ENCODE data around the gene ABCD1.
"Not testable (repeated sequence)": the region's sequence is repeated elsewhere in the genome, so short reads cannot be mapped to it uniquely, and the experiment has no call there.

ABCD1 gene

DNA sequence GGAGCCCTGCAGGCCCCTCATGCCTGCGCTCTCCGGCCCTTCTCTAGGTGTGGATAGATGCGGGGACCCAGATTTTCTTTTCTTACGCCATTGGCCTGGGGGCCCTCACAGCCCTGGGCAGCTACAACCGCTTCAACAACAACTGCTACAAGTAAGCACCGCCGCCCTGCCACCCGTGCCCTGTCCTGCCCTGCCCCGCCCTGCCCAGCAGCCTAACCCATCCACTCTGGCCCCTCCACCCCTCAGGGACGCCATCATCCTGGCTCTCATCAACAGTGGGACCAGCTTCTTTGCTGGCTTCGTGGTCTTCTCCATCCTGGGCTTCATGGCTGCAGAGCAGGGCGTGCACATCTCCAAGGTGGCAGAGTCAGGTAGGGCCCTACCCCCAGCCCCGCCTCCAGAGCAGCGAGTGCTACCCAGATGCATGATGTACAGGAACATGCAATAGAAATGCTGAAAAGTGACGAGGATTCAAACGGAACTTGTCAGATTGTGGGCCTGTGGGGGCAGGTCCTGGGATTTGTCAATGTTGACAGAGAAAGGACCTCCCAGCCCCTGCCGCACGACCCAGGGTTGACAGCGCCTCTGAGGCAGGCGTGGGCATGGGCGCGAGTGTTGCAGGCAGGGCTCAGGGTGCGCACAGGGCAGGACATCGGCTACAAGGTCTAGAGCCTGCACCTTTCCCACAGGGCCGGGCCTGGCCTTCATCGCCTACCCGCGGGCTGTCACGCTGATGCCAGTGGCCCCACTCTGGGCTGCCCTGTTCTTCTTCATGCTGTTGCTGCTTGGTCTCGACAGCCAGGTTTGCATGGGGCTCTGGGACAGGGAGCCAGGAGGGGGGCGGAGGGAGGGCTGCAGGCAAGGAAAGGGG, 31.2 kb upstream of the ABCD1 start:
- in situ Hi-C loops (cut with MboI; ENCODE audit: low sequenced_read_pairs): no loop called here

DNA sequence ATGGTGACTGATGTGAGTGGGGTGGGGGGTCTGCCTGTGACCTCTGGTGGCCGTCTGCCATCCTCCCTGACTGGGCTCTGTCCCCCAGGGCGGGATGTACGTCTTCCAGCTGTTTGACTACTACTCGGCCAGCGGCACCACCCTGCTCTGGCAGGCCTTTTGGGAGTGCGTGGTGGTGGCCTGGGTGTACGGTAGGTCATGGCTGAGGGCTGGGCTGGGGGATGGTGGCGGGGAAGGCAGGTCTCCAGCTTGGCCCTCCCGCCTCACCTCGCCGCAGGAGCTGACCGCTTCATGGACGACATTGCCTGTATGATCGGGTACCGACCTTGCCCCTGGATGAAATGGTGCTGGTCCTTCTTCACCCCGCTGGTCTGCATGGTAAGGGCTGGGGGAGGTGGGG, 30.4 kb upstream of the ABCD1 start:
- in situ Hi-C loops (cut with MboI; ENCODE audit: low sequenced_read_pairs): not testable (repeated sequence)

DNA sequence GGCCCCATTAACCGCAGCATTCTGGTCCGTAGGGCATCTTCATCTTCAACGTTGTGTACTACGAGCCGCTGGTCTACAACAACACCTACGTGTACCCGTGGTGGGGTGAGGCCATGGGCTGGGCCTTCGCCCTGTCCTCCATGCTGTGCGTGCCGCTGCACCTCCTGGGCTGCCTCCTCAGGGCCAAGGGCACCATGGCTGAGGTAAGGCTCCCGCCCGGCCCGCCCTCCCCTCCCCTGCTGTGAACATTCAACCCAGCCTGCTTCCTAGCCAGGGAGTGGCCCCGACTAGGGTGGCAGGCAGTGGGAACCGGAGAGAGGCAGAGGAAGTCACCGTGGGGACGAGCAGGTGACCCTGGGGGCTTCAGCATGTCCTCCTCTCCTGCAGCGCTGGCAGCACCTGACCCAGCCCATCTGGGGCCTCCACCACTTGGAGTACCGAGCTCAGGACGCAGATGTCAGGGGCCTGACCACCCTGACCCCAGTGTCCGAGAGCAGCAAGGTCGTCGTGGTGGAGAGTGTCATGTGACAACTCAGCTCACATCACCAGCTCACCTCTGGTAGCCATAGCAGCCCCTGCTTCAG, 29.9 kb upstream of the ABCD1 start:
- in situ Hi-C loops (cut with MboI; ENCODE audit: low sequenced_read_pairs): no loop called here

DNA sequence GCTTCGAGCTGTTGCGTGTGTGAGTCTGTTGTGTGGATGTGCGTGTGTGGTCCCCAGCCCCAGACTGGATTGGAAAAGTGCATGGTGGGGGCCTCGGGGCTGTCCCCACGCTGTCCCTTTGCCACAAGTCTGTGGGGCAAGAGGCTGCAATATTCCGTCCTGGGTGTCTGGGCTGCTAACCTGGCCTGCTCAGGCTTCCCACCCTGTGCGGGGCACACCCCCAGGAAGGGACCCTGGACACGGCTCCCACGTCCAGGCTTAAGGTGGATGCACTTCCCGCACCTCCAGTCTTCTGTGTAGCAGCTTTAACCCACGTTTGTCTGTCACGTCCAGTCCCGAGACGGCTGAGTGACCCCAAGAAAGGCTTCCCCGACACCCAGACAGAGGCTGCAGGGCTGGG, 28.6 kb upstream of the ABCD1 start:
- in situ Hi-C loops (cut with MboI; ENCODE audit: low sequenced_read_pairs): no loop called here

DNA sequence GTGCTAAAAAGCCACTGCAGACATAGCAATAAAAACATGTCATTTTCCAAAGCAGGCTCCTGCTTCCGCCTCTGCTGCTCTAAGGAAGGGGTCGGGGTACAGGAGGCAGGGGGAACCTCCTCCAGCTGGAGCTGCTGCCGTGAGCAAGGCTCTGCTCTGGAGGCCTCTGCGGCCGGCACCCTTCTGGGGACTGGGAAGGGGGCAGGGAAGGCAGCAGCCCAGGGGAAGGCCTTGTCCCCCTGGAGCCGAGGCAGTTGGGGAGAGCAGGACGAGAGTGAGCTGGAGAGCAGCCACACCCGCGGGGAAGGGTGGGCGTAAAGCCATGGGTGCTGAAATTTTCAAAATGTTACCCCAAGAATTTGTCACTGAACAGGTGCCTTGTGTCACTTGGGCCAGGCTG, 28.1 kb upstream of the ABCD1 start:
- in situ Hi-C loops (cut with MboI; ENCODE audit: low sequenced_read_pairs): not testable (repeated sequence)

DNA sequence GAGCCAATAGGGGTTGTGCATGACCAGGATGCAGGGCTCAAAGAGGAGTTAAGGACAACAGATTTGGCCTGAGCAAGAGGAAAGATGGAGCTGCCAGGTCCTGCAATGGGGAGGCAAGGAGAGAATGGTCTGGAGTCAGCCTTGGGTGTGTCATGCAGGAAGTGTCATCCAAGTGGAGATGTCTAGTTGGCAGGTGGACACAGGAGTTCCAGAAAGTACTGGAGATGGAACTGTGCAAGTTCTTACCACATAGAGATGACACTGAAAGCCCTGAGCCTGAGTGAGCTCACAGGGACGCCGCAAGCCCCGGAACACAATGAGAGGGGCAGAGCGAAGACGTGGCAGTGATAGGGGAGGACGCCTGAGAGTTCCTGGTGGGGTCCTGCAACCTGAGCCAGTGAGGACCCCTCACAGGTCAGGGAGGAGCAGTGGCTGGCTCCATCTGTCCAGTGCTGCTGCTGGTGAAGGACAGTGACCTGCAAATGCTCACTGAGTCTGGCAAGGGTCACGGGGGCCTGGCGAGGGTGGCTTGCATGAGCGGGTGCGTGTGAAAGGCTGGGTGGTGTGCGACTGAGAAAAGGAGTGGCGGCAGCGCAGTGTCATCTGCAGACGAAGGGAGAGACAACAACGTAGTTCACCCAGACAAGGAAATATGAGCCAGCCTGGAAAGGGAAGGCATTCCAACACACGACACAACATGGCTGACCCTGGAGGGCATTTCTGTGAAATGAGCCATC, 27.5 kb upstream of the ABCD1 start:
- in situ Hi-C loops (cut with MboI; ENCODE audit: low sequenced_read_pairs): not testable (repeated sequence)

DNA sequence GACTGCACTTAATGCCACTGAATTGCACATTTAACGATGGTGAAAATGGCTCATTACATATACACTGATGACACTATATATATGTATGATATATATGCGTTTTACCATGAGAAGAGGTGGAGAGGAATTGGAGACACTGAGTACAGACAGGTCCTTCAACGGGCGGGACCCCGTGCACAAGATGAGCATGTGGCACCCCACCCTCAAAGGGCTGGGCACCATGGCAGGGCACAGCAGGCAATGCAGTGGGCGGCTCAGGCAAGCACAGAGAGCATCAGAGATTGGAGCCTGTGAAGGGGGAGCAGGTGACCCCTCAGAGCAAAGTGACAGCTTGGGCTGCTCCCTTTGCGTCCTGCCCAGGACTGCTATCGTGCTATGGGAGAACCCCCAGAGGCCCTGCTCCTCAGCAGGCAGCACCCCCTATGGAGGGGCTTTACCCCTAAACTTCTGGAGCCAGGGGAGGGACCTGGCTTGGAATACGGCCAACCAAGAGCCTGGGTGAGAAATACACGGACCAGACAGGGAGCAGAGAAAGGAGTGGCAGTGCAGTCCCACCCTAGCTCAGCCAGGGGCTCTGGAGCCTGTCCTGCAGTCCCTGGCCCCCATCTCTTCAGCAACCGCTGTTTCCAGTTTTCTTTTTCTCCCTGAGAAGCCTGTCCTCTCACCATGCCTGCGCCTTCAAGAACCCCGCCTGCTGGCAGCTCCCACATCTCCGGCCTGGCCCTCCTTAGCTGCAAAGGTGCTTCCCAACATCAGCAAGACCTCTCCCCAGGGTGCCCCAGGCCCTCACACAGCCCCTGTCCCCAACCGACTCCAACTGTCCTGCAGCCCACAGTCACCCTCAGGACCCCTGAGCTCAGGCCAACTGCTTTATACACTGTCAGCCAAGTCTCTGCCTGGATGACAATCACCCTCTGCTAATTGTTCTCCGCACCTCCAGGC, 26.5 kb upstream of the ABCD1 start:
- in situ Hi-C loops (cut with MboI; ENCODE audit: low sequenced_read_pairs): no loop called here

DNA sequence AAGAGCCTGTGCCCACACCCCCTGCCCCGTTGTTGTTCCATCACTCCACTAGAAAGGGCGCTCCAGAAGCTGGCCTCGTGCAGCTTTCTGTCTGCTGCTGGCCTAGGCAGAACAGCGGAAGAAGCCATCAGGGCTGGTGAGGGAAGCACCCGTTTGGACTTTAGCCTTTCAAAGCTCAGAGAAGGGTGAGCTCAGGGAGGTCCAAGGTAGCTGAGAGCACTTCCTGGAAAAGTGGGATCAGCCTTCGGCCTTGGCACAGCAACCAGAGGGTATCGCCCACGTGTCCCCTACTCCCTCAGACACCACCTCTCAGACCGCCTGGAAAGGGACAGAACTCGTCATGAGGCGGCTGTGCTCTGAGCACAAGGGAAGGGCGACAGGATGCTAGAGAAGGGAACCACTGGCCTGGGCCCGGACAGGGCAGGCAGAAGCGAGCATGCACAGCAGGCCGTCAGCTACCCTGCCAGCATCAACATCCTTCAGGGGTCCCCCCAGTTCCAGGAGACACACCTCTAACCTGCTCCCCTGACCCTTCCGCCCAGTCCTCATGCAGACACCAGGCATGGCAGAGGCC, 25.4 kb upstream of the ABCD1 start:
- in situ Hi-C loops (cut with MboI; ENCODE audit: low sequenced_read_pairs): not testable (repeated sequence)

DNA sequence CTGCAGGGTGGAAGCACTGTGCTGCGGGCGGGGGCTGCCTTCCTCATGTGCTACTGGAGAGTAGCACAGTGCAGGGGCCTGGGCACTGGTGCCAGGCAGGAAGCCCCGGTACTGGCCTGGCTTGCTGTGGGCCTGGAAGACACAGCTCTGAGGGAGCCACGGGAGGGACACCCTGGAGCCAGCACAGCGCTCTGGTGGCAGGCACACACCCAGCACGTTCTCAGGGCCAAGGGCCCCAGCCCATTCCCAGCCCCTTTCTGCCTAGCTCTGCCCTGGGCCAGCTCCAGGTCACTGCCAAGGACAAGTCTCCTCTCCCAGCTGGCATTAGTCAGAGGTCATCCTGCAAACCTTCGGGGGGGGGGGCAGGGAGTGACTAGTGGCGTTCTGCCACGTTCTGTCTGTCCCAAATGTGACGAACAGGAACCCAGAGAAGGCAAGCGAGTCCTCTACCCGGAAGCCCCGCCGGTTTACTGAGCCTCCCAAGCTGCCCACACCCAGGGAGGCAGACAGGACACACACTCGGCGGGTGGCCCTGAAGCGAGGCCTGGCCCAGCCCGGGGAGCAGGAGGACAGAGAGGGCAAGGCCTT, 24.8 kb upstream of the ABCD1 start:
- in situ Hi-C loops (cut with MboI; ENCODE audit: low sequenced_read_pairs): not testable (repeated sequence)

DNA sequence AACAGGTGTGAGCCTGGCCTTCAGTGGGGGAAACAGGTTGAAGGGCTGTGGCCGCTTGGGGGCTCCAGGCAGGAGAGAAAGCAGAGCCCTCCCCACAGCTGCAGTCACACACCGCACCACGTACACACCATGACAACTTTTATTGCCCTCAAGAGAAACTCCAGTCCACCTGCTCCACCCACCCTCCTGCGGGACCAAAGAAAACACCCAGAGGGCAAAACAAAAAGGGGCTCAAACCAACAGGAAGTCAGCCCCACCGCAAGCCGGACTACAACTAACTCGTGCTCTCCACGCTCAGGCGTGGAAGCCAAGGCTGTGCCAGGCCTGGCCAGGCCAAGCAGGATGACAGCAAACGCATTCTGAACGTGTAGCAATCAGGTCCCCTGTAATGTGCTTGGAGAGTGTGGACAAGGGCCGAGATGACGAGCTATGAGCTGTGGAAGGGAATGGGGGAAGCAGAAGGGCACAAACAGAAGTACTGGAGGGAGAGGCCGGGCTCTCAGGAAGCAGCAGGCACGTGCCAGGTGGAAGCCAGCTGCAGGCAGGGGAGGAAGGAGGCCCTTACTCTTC, 24.2 kb upstream of the ABCD1 start:
- in situ Hi-C loops (cut with MboI; ENCODE audit: low sequenced_read_pairs): no loop called here

DNA sequence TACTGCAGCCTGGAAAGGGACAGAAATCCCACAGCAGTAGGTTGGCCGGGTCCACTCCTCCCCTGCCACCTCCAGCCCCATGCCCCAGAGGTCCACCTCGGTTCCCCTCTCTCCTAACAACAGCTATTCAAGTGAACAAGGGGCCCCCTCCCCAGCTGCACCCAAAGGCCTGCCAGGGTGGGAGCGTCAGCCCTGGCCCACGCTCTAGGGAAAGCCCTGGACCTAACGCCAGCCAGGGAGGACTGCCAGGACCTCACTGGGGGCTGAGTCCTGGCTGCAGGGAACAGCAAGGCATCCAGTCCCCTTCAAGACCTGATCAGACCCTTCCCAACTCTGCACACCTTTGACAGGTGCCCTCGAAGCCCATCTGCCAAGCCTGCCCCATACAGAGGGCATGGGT, 23.7 kb upstream of the ABCD1 start:
- in situ Hi-C loops (cut with MboI; ENCODE audit: low sequenced_read_pairs): no loop called here

DNA sequence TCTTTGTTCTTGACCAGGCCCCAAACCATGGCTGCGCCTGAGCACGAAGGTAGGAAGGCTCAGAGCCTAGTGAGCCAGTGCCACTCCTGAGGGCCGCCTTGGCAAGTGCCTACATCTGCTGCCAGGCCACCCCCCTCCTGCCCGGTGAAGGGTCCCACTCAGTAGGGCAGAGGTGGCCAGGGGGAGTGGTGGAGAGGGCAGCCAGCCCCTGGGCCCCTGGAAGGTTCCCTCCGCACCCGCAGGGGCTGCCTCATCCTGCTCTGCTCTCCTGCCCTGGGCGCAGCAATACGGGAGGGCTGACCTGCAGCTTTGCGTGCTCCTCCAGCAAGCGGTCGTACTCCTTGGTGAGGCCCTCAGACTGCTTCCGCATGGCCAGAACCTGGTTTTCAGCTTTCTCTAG, 22.9 kb upstream of the ABCD1 start:
- in situ Hi-C loops (cut with MboI; ENCODE audit: low sequenced_read_pairs): no loop called here

DNA sequence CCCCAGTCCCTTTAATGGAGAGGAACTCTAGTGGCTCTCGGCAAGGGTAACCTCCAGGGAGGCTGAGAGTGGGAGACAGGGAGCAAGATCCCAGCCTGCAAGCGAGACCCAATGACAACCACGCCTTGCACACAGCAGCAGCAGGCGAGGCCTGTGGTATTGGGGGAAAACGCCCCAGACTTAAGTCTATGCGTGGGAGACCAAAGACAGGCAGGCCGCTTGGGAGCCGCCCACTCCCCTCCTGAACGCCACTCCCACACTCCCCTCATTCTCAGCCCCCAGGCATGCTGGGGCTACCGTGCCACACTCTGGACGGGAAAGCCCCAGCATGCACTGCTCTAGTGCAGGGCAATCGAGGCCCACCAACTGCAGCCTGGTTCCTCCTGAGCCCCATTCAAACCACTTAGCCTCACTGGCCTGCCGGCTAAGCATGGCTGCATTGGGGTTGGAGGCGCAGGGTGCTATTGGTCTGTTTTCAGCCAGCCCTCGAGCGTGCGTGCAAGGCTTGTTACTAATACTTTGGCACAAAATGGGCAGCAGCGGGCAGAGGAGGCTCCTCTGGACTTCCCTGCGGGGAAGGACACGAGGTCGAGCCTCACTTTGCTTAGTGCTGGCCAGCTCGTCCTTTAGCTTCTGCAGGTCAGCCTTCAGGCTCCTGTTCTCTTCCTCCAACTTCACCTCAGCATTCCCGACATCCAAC, 22.2 kb upstream of the ABCD1 start:
- in situ Hi-C loops (cut with MboI; ENCODE audit: low sequenced_read_pairs): no loop called here

DNA sequence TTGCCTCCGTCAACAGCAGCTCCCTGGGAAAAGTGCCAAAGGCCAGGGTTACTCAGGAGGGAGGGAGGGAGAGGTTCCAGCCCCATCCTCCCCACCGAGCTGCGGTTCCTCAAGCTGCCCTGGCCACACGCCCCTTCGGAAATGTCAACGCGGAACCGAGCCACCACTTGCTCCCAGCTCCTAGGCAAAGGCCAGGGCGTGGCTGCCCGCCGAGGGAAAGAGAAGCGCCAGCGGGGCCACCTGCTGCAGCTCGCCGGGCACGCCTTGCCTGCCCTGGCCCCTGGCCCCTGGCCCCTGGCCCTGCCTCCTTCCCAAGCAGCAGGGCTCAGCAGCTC, 21.7 kb upstream of the ABCD1 start:
- in situ Hi-C loops (cut with MboI; ENCODE audit: low sequenced_read_pairs): no loop called here

DNA sequence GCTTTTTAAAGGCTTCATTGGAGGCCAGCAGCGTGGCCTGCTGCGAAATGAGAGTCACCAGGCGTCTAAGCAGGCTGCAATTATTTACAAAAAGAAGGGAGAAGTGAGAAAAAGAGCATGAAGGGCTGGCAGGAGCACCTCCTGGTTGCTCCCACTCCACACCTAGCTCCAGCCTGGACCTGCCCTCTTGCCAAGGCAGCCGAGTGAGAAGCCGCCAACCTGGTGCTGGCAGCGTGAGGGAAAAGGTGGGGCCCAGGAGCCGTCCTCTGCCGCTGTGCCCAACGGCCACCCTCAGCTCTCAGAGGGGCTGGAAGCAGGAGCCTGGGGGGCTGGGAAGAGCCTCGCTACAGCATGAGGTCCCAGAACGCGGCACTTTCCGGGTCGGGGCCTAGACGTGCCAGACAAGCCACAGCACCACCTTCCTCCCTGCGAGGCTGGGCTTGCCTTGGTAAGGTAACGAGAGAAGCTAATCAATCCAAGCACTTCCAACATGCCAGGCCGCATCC, 20.6 kb upstream of the ABCD1 start:
- in situ Hi-C loops (cut with MboI; ENCODE audit: low sequenced_read_pairs): no loop called here

DNA sequence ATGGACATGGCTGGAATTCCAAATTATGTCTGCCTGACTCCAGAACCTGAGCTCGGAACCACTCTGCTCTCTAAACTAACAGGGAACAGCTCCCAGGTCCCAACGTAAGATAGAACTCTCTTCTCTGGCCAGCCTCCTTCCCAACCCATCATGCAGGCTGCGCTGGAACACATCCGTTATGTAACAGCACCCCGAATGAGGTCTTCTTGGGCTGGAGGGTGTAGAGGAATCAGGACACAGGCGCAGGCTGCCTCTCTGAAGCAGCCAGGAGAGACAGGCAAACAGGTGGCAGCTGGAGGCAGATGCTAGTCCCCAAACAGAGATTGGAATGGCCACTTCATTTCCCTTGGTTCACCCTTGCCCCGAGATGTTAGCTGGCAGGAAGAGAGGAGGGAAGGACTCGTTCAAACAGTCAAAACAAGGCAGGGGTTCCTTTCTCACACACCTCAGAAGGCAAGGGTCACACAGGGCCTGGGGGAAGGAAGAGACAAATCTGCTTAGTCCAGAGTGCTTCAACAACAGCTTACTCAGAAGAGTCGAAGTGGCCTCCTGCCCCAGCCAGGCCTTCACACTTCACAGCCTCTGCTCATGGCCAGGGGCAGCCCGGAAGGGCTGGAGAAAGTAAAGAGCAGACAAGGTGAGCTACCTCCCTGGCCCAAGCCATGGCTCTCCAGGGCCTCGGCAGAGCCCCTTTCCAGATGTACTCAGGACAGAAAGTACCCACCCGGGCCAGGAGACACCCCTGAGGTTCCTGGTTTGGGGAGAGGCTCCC, 19.8 kb upstream of the ABCD1 start:
- in situ Hi-C loops (cut with MboI; ENCODE audit: low sequenced_read_pairs): not testable (repeated sequence)

DNA sequence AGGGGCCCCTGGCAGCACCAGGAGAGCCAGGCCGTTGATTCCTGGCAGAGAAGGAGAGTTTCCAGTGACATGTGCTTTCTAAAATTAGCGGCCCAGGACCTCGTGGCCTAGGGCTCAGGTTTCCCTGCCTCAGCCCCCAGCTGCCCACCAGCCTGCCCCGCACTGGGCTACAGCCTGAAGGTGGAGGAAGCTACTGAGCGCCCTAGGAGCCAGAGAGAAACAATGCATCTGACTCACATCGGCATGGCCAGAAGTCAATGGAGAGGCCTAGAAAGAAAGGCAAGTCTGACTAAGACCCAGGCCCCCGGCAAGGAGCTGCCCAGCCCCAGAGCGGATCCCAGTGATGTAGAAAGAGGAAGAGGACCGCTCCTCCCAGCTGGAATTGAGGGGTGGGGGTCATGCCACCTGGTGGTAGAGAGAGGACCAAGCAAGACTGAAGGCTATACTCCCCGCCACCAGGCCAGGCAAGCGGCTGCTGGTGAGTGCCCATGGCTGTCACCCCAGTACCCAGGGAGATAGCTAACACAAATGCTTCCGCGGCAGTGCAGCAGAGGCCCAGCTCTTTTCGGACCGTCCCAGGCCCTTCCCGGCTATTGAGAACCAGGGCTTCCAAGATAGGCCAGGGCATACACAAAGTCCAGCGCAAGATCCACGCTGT, 19.1 kb upstream of the ABCD1 start:
- in situ Hi-C loops (cut with MboI; ENCODE audit: low sequenced_read_pairs): not testable (repeated sequence)

DNA sequence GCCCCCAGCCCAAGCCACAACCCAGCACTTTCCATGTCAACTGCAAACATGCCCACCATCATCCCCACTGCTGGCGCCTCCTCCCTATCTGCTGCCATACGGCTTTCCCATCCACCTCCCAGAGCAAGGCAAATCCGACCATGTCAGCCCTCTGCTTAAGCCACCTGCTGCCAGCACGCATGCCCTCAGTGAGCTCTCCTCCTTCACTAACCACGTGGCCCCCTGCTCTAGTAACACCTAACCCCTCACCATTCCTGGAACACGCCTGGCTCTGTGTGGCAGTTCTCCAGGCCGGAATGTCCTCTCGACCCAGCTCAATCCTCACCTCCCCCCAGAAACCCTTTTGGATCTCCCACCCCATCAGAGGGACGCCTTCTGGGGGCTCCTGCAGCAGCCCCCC, 17.9 kb upstream of the ABCD1 start:
- in situ Hi-C loops (cut with MboI; ENCODE audit: low sequenced_read_pairs): no loop called here

Measured in HL-60/S4 (cell line).